Smooth muscle cell of the coronary artery (primary cell): ENCODE results near the gene IFT25. TPM values are rescaled to one million over a fixed set of nuclear protein-coding genes. Genes with fewer than 3 reads are reported as not detected.

ENCODE experiments used
- total RNA-seq: library from RNA; depleted of rRNA; stranded (reverse); fragments of >200 nt; gene quantifications from 2 replicates; pipeline ENCODE4 v1.2.3, GENCODE V29; 2014; ENCODE audit warnings: low replicate concordance

The IFT25 gene
- total RNA-seq, result 9.5 and 18.8 TPM in 2 replicates

GRCh38 chr1:53945433-53946251 is at the start of gene IFT25:
TSS of gene IFT25 (minus strand) at chr1:53945699. CDS start at chr1:53940082, 5,617 bp downstream.

DNA sequence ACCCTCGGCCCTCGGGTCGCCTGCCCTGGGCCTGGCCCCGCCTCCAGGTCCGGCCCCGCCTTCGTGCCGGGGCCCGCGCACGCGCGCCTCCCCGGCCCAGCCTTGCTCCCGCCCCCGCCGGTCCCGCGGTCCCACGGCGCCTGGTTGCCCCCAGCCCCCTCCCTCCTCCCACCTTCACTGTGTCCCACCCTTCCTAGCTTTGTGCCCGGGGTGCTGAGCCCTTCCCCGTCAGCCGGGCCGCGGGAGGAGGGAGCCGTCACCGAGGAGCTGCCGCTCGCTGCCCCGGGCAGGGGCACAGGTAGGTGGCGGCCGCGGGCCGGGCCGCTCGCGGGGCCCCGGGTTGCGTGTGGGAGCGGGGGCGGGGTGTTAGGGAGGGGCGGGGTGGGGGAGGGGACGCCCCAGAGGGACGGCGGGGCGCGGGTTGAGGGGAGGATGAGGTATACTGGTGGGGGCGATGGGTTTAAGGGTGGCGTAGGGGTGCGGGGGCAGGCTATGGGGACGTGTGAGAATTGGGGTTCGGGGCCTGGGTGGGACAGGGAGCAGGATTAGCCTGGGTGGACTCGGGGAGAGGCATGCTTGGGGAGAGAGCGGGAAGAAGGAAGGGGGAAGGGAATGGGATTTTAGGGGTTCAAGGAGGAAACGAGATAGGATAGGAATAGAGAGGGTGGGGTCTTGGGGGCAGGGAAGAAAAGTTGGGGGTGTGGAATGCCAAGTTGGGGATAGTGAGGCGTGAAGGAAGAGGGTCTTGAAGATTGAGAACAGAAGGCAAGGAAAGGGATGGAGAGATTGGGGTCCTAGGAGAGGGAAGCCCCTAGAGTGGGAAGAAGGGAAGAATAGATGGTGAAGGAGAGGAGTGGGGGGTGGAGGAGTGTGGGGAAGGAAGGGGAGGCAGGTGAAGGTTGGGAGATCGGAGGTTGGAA is 1.0 kb upstream of the IFT25 start, which contains the start of gene LRRC42:
Gene LRRC42 (plus strand): TSS at position 99 of the 920 bp plus-strand sequence. CDS start 5,650 bp downstream, outside the sequence.

GRCh38 chr1:53893999-53894636 is 51.4 kb downstream of the IFT25 start, which contains the start of gene DIO1:
TSS of gene DIO1 (plus strand) at chr1:53894187. CDS start at chr1:53894211, 24 bp downstream.

DNA sequence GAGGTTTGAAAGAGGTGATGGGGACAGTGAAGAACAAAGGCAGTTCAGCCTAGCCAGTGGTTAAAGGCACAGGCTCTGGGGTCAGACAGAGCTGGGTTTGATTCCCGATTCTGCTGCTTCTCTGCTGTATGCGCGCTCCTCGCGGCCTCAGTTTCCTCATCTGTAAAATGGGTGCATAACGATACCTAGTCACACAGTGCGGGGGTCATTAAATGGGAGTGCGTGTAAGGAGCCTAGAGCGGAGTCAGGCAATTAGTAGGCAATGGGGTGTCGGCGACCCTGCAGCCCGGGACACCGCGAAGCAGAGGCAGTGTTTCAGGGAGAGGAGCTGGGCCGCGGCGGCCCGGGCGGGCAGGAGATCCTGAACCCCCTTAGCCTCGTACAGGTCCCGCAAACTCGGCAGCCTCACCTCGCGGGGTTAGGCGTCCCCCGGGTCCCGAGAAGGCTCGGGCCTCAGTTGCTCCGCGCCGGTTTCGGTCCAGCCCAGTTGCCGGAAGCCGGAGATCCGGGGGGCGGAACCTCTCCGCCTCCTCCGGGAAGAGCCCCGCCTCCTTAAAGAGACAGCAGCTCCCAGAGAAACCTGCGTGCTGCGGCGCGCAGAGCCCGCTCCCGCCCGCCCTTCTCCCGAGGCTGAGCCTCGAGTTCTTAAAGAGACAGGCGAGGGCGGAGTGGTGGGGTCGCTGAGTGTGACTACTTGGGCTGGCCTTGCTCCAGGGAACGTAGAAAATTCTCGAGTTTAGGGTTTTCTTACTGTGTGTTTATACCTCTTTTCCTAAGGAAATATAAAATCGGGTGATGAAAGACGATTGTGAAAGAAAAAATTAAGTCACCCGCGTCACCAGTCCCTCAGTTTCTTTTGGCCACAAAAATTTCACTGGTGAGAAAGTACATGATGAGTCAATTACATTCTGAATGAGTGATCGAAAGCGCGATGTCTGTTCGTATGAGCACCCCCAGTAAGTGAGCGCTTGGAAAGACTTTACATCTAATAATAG is 55.9 kb downstream of the IFT25 start, which contains the start of gene YIPF1:
Gene YIPF1 (minus strand): TSS at position 494 of the 995 bp plus-strand sequence. CDS start 860 bp downstream, outside the sequence.

Other genes starting within 250 kb of the IFT25 start
- gene GLIS1, start 206.5 kb downstream of the IFT25 start, total RNA-seq, result 0.23 and 0.30 TPM in 2 replicates
- gene NDC1, start 107.4 kb downstream of the IFT25 start, total RNA-seq, result 5.9 and 9.3 TPM in 2 replicates
- gene YIPF1, start 55.9 kb downstream of the IFT25 start, total RNA-seq, result 14.4 and 20.6 TPM in 2 replicates
- gene DIO1, start 51.5 kb downstream of the IFT25 start, total RNA-seq, result not detected in 2 replicates
- 9.5 and 27.1 TPM in 2 replicates for gene LRRC42, start 651 bp upstream of the IFT25 start, total RNA-seq
- gene LDLRAD1, start 72.5 kb upstream of the IFT25 start, total RNA-seq, result not detected in 2 replicates
- gene TMEM59, start 107.5 kb upstream of the IFT25 start, total RNA-seq, result 312 and 606 TPM in 2 replicates
- gene TCEANC2, start 107.9 kb upstream of the IFT25 start, total RNA-seq, result 2.6 and 4.4 TPM in 2 replicates
- gene CDCP2, start 207.3 kb upstream of the IFT25 start, total RNA-seq, result not detected in 2 replicates